Tibial nerve (tissue), 4 donors: ENCODE results near the gene SLC30A7. TPM values are rescaled to one million over a fixed set of nuclear protein-coding genes. Genes with fewer than 3 reads are reported as not detected.

Experiments
- DNase-seq, 2 donors: peaks; one replicate each; pipeline ENCODE4 v3.0.0-alpha.2; 2019; ENCODE audit warnings: low spot score in 2 of 2
- H3K27ac ChIP-seq, 4 donors: fragments of 200-600 bp; sonication (generic) in 3 of 4; one replicate each; pipeline ENCODE4 v1.5.1; 2017 to 2019; ENCODE audit warnings: mild to moderate bottlenecking in 1 of 4
- H3K27me3 ChIP-seq, 2 donors: fragments of 200-600 bp; sonication (generic) in 1 of 2; one replicate each; pipeline versions ENCODE4 v1.5.1 to v1.6.0; 2017 to 2019
- H3K36me3 ChIP-seq, 3 donors: fragments of 200-600 bp; sonication (generic); one replicate each; pipeline ENCODE4 v1.5.1; 2018 to 2019
- H3K4me1 ChIP-seq, 4 donors: fragments of 200-600 bp; sonication (generic) in 3 of 4; one replicate each; pipeline ENCODE4 v1.5.1; 2017 to 2019
- H3K4me3 ChIP-seq, 4 donors: fragments of 200-600 bp; sonication (generic) in 3 of 4; one replicate each; pipeline ENCODE4 v1.5.1; 2017 to 2019; ENCODE audit warnings: mild to moderate bottlenecking in 1 of 4, moderate library complexity in 1 of 4
- H3K9me3 ChIP-seq, 4 donors: fragments of 200-600 bp; sonication (generic) in 3 of 4; one replicate each; pipeline ENCODE4 v1.5.1; 2017 to 2019
- CTCF ChIP-seq, 5 experiments: fragments of 200-600 bp in 3 of 5; fragments of 450-650 bp in 2 of 5; sonication (generic) in 3 of 5; IDR thresholded peaks; one replicate each; pipeline ENCODE4 v1.5.1; 2016 to 2019; ENCODE audit warnings: antibody characterized with exemption in 5 of 5, mild to moderate bottlenecking in 3 of 5, moderate library complexity in 2 of 5
- EP300 ChIP-seq, 2 donors: sonication (generic); formaldehyde crosslinking; IDR thresholded peaks; one replicate each; pipeline ENCODE4 v1.6.1; 2017; ENCODE audit warnings: antibody characterized with exemption in 2 of 2, mild to moderate bottlenecking in 1 of 2
- POLR2A ChIP-seq, 2 donors: fragments of 450-650 bp; IDR thresholded peaks; one replicate each; pipeline ENCODE4 v1.6.1; 2017; ENCODE audit warnings: antibody characterized with exemption in 2 of 2, mild to moderate bottlenecking in 2 of 2, moderate library complexity in 2 of 2
- WGBS, 2 donors: methylation state at CpG; one replicate each; pipeline ENCODE4 v1.1.5; 2018; 5-methylcytosine and 5-hydroxymethylcytosine counted together
- total RNA-seq, 4 donors: library from RNA; depleted of rRNA; stranded (reverse); fragments of >200 nt; gene quantifications; one replicate each; pipeline ENCODE4 v1.1.0, GENCODE V29; 2016

The SLC30A7 gene
- total RNA-seq, 4 donors from 2014 or later, result 14.4 to 28.8 (median 17.7) TPM

GRCh38 chr1:101008229-101008834 lies 112.4 kb downstream of the SLC30A7 start:
- H3K4me1 ChIP-seq, result no peaks in the 10 kb centered on the region
- H3K36me3 ChIP-seq, result peaks cover 0 to 34% (median 0%) of the 10 kb centered on the region in 3 donors
- WGBS, 2 donors, result 69 to 76% methylated on average over 3 of the region's 3 CpGs
- TF ChIP-seq EP300 (IDR thresholded peaks at IDR 0.05), result no peak
- no peaks in the 10 kb centered on the region for H3K27me3 ChIP-seq
- no peak overlapping the region for H3K27ac ChIP-seq
- H3K9me3 ChIP-seq, result no peaks in the 10 kb centered on the region
- no peak overlapping the region for H3K4me3 ChIP-seq
- no peak for DNase-seq

- Histone ChIP-seq H3K4me1 (no peaks in the 10 kb centered on the region), H3K36me3 (peaks cover 0 to 46% (median 0%) of the 10 kb centered on the region in 3 donors), H3K27ac (no peak overlapping the region), H3K27me3 (no peaks in the 10 kb centered on the region), H3K9me3 (no peaks in the 10 kb centered on the region), H3K4me3 (no peak overlapping the region)
- DNase-seq, result no peak
- 75 to 76% methylated on average over 1 of the region's 1 CpG for WGBS, 2 donors
- TF ChIP-seq POLR2A (IDR thresholded peaks at IDR 0.05) (no peak), EP300 (IDR thresholded peaks at IDR 0.05) (no peak), CTCF (IDR thresholded peaks at IDR 0.05) (no peak)
Measured at GRCh38 chr1:101013776-101014175, 117.9 kb downstream of the SLC30A7 start.

- H3K4me1 ChIP-seq, result no peaks in the 10 kb centered on the region
- H3K4me3 ChIP-seq, result no peak overlapping the region
- no peaks in the 10 kb centered on the region for H3K9me3 ChIP-seq
- DNase-seq, result no peak
- H3K27ac ChIP-seq, result no peak overlapping the region
- H3K27me3 ChIP-seq, result no peaks in the 10 kb centered on the region
- no peak for TF ChIP-seq EP300 (IDR thresholded peaks at IDR 0.05)
- no peak for TF ChIP-seq CTCF (IDR thresholded peaks at IDR 0.05)
- TF ChIP-seq POLR2A (IDR thresholded peaks at IDR 0.05), result no peak
- H3K36me3 ChIP-seq, result peaks cover 0 to 28% (median 0%) of the 10 kb centered on the region in 3 donors
- WGBS, 2 donors, result 100% methylated on average over 1 of the region's 1 CpG
Measured at GRCh38 chr1:101017448-101017847, 121.6 kb downstream of the SLC30A7 start.

- peaks cover 0 to 19% (median 5%) of the 10 kb centered on the region in 4 donors for H3K4me1 ChIP-seq
- no peak overlapping the region for H3K27ac ChIP-seq
- no peak overlapping the region for H3K4me3 ChIP-seq
- no peak for TF ChIP-seq POLR2A (IDR thresholded peaks at IDR 0.05)
- no peak for TF ChIP-seq CTCF (IDR thresholded peaks at IDR 0.05)
- no peak for TF ChIP-seq EP300 (IDR thresholded peaks at IDR 0.05)
- no peaks in the 10 kb centered on the region for H3K27me3 ChIP-seq
- H3K9me3 ChIP-seq, result no peaks in the 10 kb centered on the region
- H3K36me3 ChIP-seq, result peaks cover 0 to 18% (median 0%) of the 10 kb centered on the region in 3 donors
- DNase-seq, result no peak
- 69 to 80% methylated on average over 3 of the region's 3 CpGs for WGBS, 2 donors
Measured at GRCh38 chr1:101022294-101022693, 126.4 kb downstream of the SLC30A7 start.

- Histone ChIP-seq H3K4me1 (peaks cover 0 to 19% (median 5%) of the 10 kb centered on the region in 4 donors), H3K27me3 (no peaks in the 10 kb centered on the region), H3K9me3 (no peaks in the 10 kb centered on the region), H3K27ac (peak overlapping the region; percentile 66 to 89 (median 70)), H3K4me3 (peak overlapping the region; percentile 51 to 86 (median 70)), H3K36me3 (peaks cover 0 to 11% (median 0%) of the 10 kb centered on the region in 3 donors)
- WGBS, 2 donors, result 0 to 1% methylated on average over 9 of the region's 9 CpGs
- no peak for DNase-seq
- TF ChIP-seq EP300 (IDR thresholded peaks at IDR 0.05) (no peak), CTCF (IDR thresholded peaks at IDR 0.05) (no peak), POLR2A (IDR thresholded peaks at IDR 0.05) (no peak)
Measured at GRCh38 chr1:101025283-101025656, 129.4 kb downstream of the SLC30A7 start.
